Naive thymus-derived CD4-positive, alpha-beta T cell (primary cell): ENCODE data around the gene CHST14. TPM values are rescaled to one million over a fixed set of nuclear protein-coding genes. Genes with fewer than 3 reads are reported as not detected.

Experiments
- polyA plus RNA-seq, 2 donors: library from polyadenylated mRNA; unstranded; fragments of 300-500 nt; fragmentation: Illumina TruSeq; gene quantifications; one replicate each; pipeline ENCODE4 v1.2.3, GENCODE V29; 2021
- total RNA-seq, 6 experiments: library from RNA in 5 of 6; stranded (reverse) in 5 of 6; gene quantifications; 1 replicate in 5 of 6; 2 replicates in 1 of 6; pipeline ENCODE4 v1.2.3 and lab custom pipeline; 2021 to 2026

The CHST14 gene
- total and polyA plus RNA-seq, 7 experiments from 2014 or later = 0.83 to 12.5 (median 9.5) TPM

Other genes with a start within 250 kb of the CHST14 start
- 1 to 10 TPM in 1 of 5 experiments, under 1 TPM in 1, not detected in 3; 0.58 to 1.9 TPM for gene PAK6, start 231.9 kb upstream of the CHST14 start, total RNA-seq
- not detected for gene PAK6, start 231.9 kb upstream of the CHST14 start, polyA plus RNA-seq
- gene ANKRD63, start 187.9 kb upstream of the CHST14 start, total RNA-seq = under 1 TPM in 2 of 5 experiments, not detected in 3; 0.27 TPM
- not detected for gene ANKRD63, start 187.9 kb upstream of the CHST14 start, polyA plus RNA-seq
- gene PLCB2, start 163.0 kb upstream of the CHST14 start, total RNA-seq = 100 to 1,000 TPM; 179 to 359 (median 186) TPM
- gene PLCB2, start 163.0 kb upstream of the CHST14 start, polyA plus RNA-seq = 10 to 100 TPM; 19.8 to 28.4 TPM
- 10 to 100 TPM in 3 of 5 experiments, 1 to 10 TPM in 2; 7.1 to 21.2 (median 12.7) TPM for gene INAFM2, start 147.3 kb upstream of the CHST14 start, total RNA-seq
- gene INAFM2, start 147.3 kb upstream of the CHST14 start, polyA plus RNA-seq = 1 to 10 TPM; 2.0 to 2.2 TPM
- 1 to 10 TPM in 4 of 5 experiments, under 1 TPM in 1; 0.73 to 2.7 (median 1.6) TPM for gene CCDC9B, start 130.0 kb upstream of the CHST14 start, total RNA-seq
- gene CCDC9B, start 130.0 kb upstream of the CHST14 start, polyA plus RNA-seq = under 1 TPM; 0.07 to 0.30 TPM
- not detected for gene PHGR1, start 120.0 kb upstream of the CHST14 start, total RNA-seq
- not detected for gene PHGR1, start 120.0 kb upstream of the CHST14 start, polyA plus RNA-seq
- under 1 TPM in 4 of 5 experiments, not detected in 1; 0.05 to 0.51 (median 0.07) TPM for gene DISP2, start 112.8 kb upstream of the CHST14 start, total RNA-seq
- not detected for gene DISP2, start 112.8 kb upstream of the CHST14 start, polyA plus RNA-seq
- gene KNSTRN, start 88.3 kb upstream of the CHST14 start, total RNA-seq = 10 to 100 TPM in 1 of 5 experiments, 1 to 10 TPM in 4; 3.7 to 39.6 (median 6.2) TPM
- 1 to 10 TPM; 3.7 to 5.2 TPM for gene KNSTRN, start 88.3 kb upstream of the CHST14 start, polyA plus RNA-seq
- gene IVD, start 65.2 kb upstream of the CHST14 start, total RNA-seq = 10 to 100 TPM; 47.2 to 81.8 (median 64.7) TPM
- gene IVD, start 65.2 kb upstream of the CHST14 start, polyA plus RNA-seq = 10 to 100 TPM; 27.1 to 42.4 TPM
- gene BAHD1, start 30.0 kb upstream of the CHST14 start, total RNA-seq = 10 to 100 TPM; 28.4 to 48.8 (median 31.2) TPM
- 1 to 10 TPM; 2.2 to 3.9 TPM for gene BAHD1, start 30.0 kb upstream of the CHST14 start, polyA plus RNA-seq
- gene CCDC32, start 94.1 kb downstream of the CHST14 start, total RNA-seq = 10 to 100 TPM; 22.4 to 37.3 (median 33.3) TPM
- gene CCDC32, start 94.1 kb downstream of the CHST14 start, polyA plus RNA-seq = 10 to 100 TPM; 37.5 to 44.8 TPM
- 10 to 100 TPM; 10.6 to 19.0 (median 15.5) TPM for gene RPUSD2, start 98.3 kb downstream of the CHST14 start, total RNA-seq
- gene RPUSD2, start 98.3 kb downstream of the CHST14 start, polyA plus RNA-seq = 10 to 100 TPM; 19.3 to 25.9 TPM
- gene KNL1, start 123.3 kb downstream of the CHST14 start, total RNA-seq = 10 to 100 TPM in 1 of 5 experiments, 1 to 10 TPM in 2, under 1 TPM in 2; 0.16 to 41.5 (median 1.7) TPM
- gene KNL1, start 123.3 kb downstream of the CHST14 start, polyA plus RNA-seq = under 1 TPM; 0.08 to 0.99 TPM
- gene RAD51, start 224.2 kb downstream of the CHST14 start, total RNA-seq = 10 to 100 TPM in 1 of 5 experiments, 1 to 10 TPM in 2, under 1 TPM in 2; 0.51 to 51.5 (median 1.4) TPM
- gene RAD51, start 224.2 kb downstream of the CHST14 start, polyA plus RNA-seq = under 1 TPM; 0.34 to 0.39 TPM